AG20443 (cell line): ENCODE measurements around the gene GNG7.
A peak's percentile ranks its signal among the peaks of the same experiment; 100 is the strongest.
"Not testable (repeated sequence)": the region's sequence is repeated elsewhere in the genome, so short reads cannot be mapped to it uniquely, and the experiment has no call there.

Experiments used
- DNase-seq: peaks from one replicate; pipeline ENCODE4 v3.0.0; 2012; ENCODE audit warnings: low spot score, mixed read lengths

Gene GNG7

DNA sequence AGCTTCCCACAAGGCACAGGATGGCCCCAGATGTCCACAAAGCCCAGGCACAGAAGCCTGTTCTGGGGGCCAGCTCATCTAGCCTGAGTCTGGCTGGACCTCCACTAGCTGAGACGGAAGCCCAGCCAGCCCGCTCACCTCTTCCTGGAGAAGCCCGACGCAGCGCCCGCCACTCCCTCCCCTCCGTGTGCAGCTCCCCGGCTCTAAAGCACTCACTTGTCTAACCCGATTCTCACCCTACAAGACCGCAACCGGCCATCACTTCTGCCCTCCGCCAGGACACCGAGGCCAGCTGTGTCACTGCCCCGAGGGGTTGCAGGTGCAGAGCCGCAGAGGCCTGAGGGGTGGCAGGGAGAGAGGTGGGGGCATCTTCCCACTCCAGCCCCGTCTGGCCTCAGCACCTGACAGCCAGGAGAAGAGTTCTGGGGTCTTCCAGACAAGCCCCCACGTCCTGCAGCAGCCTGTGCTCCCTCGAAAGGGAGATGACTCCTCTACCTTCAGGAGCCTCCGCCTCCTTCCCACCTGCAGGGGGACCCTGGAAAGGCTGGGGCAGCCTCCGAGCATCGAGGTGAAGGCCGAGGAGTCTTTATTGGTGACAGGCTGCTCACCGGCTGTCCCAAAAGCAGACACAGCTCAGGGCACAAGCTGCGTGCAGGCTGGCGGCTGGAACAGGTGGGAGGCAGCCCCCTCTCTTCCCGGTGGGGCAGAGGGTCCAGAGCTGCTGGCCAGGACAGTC is 24.6 kb upstream of the GNG7 start:
- no peak for DNase-seq

DNA sequence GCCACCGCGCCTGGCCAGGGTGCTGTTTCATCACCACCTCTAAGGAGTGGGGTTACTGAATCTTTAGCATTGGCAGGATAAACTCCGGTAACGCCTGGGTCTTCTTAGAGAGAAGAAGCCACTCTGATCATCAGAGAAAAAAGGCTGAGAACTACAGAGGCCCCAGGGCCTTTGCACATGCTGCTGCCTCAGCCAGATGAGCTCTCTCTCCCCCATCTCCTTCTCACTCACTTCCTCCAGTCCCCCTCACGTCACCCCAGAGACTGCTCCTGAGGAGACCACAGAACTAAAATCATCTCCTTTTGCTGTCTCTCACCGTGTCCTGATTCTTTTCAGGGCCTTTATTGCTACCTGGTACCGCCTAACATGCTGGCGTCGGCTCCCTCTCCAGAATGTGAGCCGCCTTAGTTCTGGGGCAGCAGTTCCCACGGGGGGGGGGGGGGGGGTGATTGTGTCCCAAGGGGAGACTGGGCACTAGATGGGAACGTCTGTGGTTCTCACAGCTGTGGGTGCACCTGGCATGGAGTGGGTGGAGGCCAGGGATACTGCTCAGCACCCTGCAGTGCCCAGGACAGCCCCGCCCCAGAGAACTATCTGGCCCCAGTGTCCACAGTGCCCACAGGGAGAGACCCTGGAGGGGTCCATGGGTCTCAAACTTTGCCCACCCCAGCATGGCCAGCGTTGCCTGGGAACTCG is 23.8 kb upstream of the GNG7 start:
- DNase-seq: no peak

GRCh38 chr19:2724148-2724557 is 21.7 kb upstream of the GNG7 start:
- no peak for DNase-seq

- DNase-seq: no peak
Observed at GRCh38 chr19:2723747-2724146, 21.3 kb upstream of the GNG7 start.

DNA sequence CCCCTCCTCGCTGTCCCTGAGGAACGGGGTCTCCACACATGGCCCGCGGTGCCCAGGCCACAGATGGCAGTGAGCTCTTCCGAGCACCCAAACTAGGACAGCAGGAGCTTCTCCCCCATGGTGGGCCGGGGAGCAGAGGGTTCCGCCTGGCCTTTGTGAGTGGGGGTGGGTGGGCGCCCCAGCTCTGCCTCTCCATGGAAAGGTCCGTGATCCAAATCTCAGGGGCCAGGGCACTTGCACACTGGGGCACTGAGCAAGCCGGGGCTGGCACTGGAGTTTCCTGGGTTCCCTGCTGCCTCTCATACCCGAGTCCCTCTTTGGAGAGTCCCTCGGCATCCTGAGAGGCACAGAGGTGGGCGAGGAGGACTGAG is 20.8 kb upstream of the GNG7 start:
- DNase-seq: no peak

DNA sequence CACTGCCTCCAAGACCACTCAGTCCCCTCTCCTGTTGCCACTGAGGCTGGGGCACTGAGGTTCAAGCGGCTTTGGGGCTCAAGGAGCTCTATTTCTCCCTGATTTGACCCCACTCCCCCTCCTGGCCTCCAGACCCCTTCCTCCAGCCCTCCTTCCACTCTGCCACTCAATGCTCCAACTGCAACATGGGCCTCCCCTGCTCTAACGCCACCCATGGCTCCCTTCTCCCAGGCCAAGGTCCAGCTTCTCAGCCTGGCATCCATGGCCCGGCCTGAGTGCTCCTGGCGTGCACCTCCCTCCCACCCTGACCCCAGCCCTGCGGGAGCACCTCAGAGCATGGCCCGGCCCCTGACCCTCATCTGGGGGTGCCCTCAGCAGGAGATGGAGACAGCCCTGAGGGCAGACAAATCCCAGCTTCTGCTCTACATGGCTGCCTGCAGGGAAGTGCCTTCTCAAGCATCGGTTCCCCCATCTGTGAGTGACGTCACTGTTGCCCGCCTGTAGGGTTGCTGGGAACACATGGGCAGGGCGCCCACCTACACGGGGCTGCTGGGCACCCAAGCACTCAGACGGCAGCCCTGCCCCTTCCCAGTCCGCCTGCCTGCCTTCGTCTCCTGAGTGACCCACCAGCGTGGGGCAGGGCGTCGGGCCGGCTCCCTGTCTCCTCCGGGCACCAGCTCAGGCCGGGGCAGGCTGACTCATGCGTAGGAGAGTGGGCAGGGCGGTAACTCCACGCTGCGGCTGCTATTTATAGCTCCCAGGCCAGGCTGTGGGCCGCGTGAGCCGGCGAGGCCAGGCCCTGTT is 20.2 kb upstream of the GNG7 start:
- peak; percentile 97 for DNase-seq

- DNase-seq: no peak
Observed at GRCh38 chr19:2721570-2722540, 19.4 kb upstream of the GNG7 start.

- DNase-seq: peak; percentile 63
Observed at GRCh38 chr19:2720777-2721569, 18.5 kb upstream of the GNG7 start, which contains the start of gene DIRAS1. DIRAS1 (minus strand) TSS chr19:2721372; CDS start chr19:2717806, 3,566 bp downstream.

- DNase-seq: peak; percentile 75
Observed at GRCh38 chr19:2719920-2720776, 17.7 kb upstream of the GNG7 start.

DNA sequence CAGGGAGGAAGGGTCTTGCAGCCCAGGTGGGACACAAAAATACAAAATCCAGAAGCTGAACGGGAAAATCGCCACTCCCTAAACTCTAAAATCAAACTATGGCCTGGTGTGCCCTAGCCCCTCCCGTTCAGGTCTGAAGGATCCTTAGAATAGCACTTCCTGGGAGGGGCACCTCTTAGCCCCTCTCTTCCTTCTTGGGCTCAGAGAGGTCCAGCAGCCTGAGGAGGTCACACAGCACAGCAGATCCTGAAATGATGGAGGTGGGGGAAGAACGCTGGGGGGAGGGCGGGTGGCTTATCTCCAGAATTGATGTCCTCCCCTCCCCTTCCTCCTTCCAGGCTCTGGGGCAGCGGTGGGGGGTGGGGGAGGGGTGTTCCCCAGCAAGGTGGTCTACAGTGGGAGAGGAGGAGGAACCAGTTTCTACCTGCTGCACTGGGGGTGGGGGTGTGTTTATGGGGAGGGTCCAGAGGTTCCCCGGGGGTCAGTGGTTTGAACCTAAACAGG is 16.8 kb upstream of the GNG7 start:
- no peak for DNase-seq

- DNase-seq: no peak
Observed at GRCh38 chr19:2717638-2718541, 15.4 kb upstream of the GNG7 start.

DNA sequence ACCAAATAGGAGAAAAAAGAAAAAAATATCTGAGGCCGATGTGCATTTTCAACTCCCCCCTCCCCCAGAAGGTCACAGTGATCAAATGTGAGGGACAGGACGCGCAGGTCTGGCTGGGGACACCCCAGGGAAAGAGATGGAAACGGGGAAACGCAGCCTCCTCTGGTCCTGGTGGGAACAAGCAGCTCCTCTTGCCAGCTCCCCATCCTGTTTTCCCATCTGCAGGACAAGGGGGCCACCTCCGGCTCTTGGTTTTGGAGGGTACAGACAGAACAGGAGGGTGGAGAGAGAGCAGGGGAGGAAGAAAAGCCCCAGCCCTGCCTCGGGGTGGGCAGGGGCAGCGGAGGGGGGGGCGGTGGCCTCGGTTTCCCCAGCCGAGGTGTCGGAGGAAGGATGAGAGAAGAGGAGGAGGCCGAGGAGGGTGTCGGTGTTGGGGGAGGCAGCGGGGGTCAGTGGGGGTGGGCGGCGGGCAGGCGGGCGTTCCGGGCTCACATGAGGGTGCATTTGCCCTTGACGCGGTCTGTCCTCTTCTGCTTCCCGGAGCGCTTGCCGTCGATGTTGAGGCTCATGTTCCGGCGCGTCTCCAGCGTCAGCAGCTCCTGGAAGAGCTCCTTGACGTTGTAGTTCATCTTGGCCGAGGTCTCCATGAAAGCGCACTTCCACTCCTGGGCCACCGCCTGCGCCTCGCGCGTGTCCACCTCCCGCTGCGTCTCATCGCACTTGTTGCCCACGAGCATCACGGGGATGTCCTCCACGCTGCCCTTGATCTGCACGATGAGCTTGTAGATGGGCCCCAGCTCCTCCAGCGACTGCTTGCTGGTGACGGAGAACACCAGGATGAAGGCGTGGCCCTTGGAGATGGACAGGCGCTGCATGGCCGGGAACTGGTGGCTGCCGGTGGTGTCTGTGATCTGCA is 14.5 kb upstream of the GNG7 start:
- DNase-seq: no peak

DNA sequence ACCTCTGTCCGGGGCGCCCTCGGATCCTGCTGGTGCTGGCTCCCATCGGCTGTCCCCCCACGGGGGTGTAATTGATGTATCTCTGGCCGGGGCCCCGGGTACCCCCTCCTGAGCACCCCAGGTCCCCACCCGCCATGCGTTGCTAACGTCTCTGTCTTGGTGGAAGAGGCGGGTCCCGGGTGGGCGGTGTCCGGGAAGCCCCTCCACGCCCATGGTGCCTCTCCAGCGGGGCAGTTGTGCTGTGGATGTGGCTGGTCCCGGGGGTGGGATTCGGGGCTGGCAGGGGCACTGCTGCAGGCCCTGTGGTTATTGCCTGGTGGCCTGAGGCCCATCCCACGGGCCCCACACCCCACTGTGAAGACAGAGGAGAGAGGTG is 13.8 kb upstream of the GNG7 start:
- DNase-seq: no peak

GRCh38 chr19:2715470-2716274 is 13.2 kb upstream of the GNG7 start:
- no peak for DNase-seq

GRCh38 chr19:2714531-2715269 is 12.2 kb upstream of the GNG7 start:
- no peak for DNase-seq

- not testable (repeated sequence) for DNase-seq
Observed at GRCh38 chr19:2714102-2714501, 11.6 kb upstream of the GNG7 start.
